Measurements from ENCODE around the gene ZDHHC17.

- TF ChIP-seq CTCF (IDR thresholded peaks at IDR 0.05; ENCODE audit: poor library complexity) = no peak
- no peak for TF ChIP-seq EZH2 (IDR thresholded peaks at IDR 0.05; ENCODE audit: borderline replicate concordance)
Measured at GRCh38 chr12:76830436-76830835, 66.5 kb downstream of the ZDHHC17 start.

Measured in hepatocyte (in vitro differentiated cells).